ENCODE measurements around the gene IPO4.
"Not testable (repeated sequence)": the region's sequence is repeated elsewhere in the genome, so short reads cannot be mapped to it uniquely, and the experiment has no call there.

DNA sequence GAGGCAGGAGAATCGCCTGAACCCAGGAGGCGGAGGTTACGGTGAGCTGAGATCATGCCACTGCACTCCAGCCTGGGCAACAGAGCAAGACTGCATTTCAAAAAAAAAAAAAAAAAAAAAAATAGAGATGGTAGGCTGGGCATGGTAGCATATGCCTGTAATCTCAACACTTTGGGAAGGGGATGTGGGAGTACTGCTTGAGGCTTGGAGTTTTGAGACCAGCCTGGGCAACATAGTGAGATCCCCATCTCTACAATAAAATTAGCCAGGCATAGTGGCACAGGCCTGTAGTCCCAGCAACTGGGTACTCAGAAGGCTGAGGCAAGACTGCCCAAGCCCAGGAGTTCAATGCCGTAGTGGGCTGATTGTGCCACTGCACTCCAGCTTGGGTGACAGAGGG is 34.4 kb upstream of the IPO4 start:
- TF ChIP-seq, protein P1, sequence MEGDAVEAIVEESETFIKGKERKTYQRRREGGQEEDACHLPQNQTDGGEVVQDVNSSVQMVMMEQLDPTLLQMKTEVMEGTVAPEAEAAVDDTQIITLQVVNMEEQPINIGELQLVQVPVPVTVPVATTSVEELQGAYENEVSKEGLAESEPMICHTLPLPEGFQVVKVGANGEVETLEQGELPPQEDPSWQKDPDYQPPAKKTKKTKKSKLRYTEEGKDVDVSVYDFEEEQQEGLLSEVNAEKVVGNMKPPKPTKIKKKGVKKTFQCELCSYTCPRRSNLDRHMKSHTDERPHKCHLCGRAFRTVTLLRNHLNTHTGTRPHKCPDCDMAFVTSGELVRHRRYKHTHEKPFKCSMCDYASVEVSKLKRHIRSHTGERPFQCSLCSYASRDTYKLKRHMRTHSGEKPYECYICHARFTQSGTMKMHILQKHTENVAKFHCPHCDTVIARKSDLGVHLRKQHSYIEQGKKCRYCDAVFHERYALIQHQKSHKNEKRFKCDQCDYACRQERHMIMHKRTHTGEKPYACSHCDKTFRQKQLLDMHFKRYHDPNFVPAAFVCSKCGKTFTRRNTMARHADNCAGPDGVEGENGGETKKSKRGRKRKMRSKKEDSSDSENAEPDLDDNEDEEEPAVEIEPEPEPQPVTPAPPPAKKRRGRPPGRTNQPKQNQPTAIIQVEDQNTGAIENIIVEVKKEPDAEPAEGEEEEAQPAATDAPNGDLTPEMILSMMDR (IDR thresholded peaks at IDR 0.05; ENCODE audit: low read depth, low read length, missing input control) = not testable (repeated sequence)
- TF ChIP-seq ZBTB33 (IDR thresholded peaks at IDR 0.05); RXRA (IDR thresholded peaks at IDR 0.05); JUND (IDR thresholded peaks at IDR 0.05); RAD21 (IDR thresholded peaks at IDR 0.05); GABPA (IDR thresholded peaks at IDR 0.05 in 1 of 2, conservative IDR thresholded peaks at IDR 0.05 in 1 of 2); TAF1 (conservative IDR thresholded peaks at IDR 0.05): not testable (repeated sequence)
- TF ChIP-seq, protein P2, sequence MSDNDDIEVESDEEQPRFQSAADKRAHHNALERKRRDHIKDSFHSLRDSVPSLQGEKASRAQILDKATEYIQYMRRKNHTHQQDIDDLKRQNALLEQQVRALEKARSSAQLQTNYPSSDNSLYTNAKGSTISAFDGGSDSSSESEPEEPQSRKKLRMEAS (IDR thresholded peaks at IDR 0.05) = not testable (repeated sequence)

All from liver (tissue), 3 donors.